ENCODE results near the gene SGCA. TPM values are rescaled to one million over a fixed set of nuclear protein-coding genes. Genes with fewer than 3 reads are reported as not detected.

Gene SGCA
- total and polyA plus RNA-seq, 2 of the 8 experiments (the other 6 are each of a cell fraction or from before 2014, with no cell fraction given), result 0.12 TPM; not detected in 1

- H3K79me1 ChIP-seq (ENCODE audit: low read depth, low read length), result no peaks in the 10 kb centered on the region
- H3K4me3 ChIP-seq (ENCODE audit: extremely low read depth in 1 of 4, insufficient read depth in 2 of 4, low read depth in 3 of 4, low read length in 4 of 4), result no peak overlapping the region
- no peak overlapping the region for H3K27ac ChIP-seq (ENCODE audit: low read depth, low read length)
- no peak overlapping the region for H2BK5ac ChIP-seq (ENCODE audit: low read depth, low read length)
- no peak overlapping the region for H3K4ac ChIP-seq (replicated peaks; ENCODE audit: insufficient read length, low read depth, low read length)
- H2BK120ac ChIP-seq (replicated peaks; ENCODE audit: low read depth, low read length), result no peak overlapping the region
- CTCF ChIA-PET (ENCODE audit: partially characterized antibody), result interaction anchor here (0.9 to 21.5 kb wide), 5 partner anchors 12 to 142 kb away, joined by 3 to 299 read pairs (median 57); partner anchors contain the start of genes SAMD14 and SGCA
- peaks cover 0 to 4% (median 2%) of the 10 kb centered on the region in 4 experiments; a peak in 4 of 7 replicates for H3K27me3 ChIP-seq (replicated peaks in 1 of 4; ENCODE audit: control insufficient read depth in 3 of 4, extremely low read depth in 1 of 4, insufficient read depth in 3 of 4, low read length in 3 of 4)
- peaks cover 0 to 8% (median 5%) of the 10 kb centered on the region in 4 experiments; a peak in 5 of 7 replicates for H3K4me1 ChIP-seq (replicated peaks in 1 of 4; ENCODE audit: control insufficient read depth in 3 of 4, insufficient read depth in 4 of 4, low read length in 3 of 4)
- POLR2A ChIA-PET (ENCODE audit: partially characterized antibody), result interaction anchor here (0.9 kb wide), 1 partner anchor 128 kb away, joined by 3 read pairs; no protein-coding TSS in a partner anchor
- no peak overlapping the region for H3K18ac ChIP-seq (ENCODE audit: extremely low read depth, low read length)
- no peak overlapping the region for H3K4me2 ChIP-seq (ENCODE audit: insufficient read depth in 1 of 2, low read depth in 2 of 2, low read length in 2 of 2)
- no peak overlapping the region for H4K5ac ChIP-seq (ENCODE audit: insufficient read length, low read depth, low read length)
- H3K9ac ChIP-seq (replicated peaks in 1 of 4; ENCODE audit: extremely low read depth in 1 of 4, low read depth in 3 of 4, low read length in 3 of 4), result no peak overlapping the region
- no peak overlapping the region for H4K91ac ChIP-seq (replicated peaks; ENCODE audit: insufficient read length, low read length)
- no peak for FAIRE-seq
- H3K9me3 ChIP-seq (ENCODE audit: insufficient read depth in 2 of 2, low read depth in 1 of 2, low read length in 1 of 2), result no peaks in the 10 kb centered on the region
- H2BK12ac ChIP-seq (ENCODE audit: low read depth, low read length), result no peak overlapping the region
- H2AFZ ChIP-seq (ENCODE audit: low read length), result no peak overlapping the region
- no peak overlapping the region; the same call in 1 of the 2 replicates for H4K8ac ChIP-seq (ENCODE audit: extremely low read depth, insufficient read depth, low read length)
- no peak overlapping the region for H2BK15ac ChIP-seq (ENCODE audit: low read length)
- H3K14ac ChIP-seq (ENCODE audit: insufficient read length), result no peak overlapping the region
- no peak overlapping the region for H3K56ac ChIP-seq (replicated peaks; ENCODE audit: insufficient read length, low read depth, low read length)
- H2BK20ac ChIP-seq (ENCODE audit: low read length), result no peak overlapping the region
- no peak overlapping the region for H2AK5ac ChIP-seq (ENCODE audit: low read depth, low read length)
- H3K79me2 ChIP-seq (ENCODE audit: control insufficient read depth in 1 of 2, insufficient read depth in 2 of 2, low read length in 2 of 2), result no peaks in the 10 kb centered on the region
- 80% methylated on average over 8 of the region's 8 CpGs; no CpG with 5 or more reads in 1 of the 2 experiments for WGBS, 2 experiments (ENCODE audit: extremely low coverage in 1 of 2, insufficient coverage in 1 of 2, insufficient read length in 1 of 2, insufficient replicate concordance in 2 of 2, low coverage in 1 of 2, low lambda C conversion rate in 2 of 2, missing lambda C conversion rate in 1 of 2)
- DNase-seq (ENCODE audit: low read depth in 1 of 2, low spot score in 2 of 2), result no peak
- no peaks in the 10 kb centered on the region for H4K20me1 ChIP-seq (replicated peaks in 1 of 2; ENCODE audit: control insufficient read depth in 1 of 2, insufficient read depth in 2 of 2, low read length in 2 of 2)
- no peaks in the 10 kb centered on the region for H3K36me3 ChIP-seq (ENCODE audit: control insufficient read depth in 2 of 4, insufficient read depth in 4 of 4, low read length in 3 of 4)
- peaks cover 14% of the 10 kb centered on the region for H3K23me2 ChIP-seq (ENCODE audit: low read depth, low read length)
- H3K23ac ChIP-seq (ENCODE audit: insufficient read length), result no peak overlapping the region
- no peak for TF ChIP-seq ZNF274 (IDR thresholded peaks at IDR 0.05; ENCODE audit: borderline replicate concordance, extremely low read depth, low read length)
- TF ChIP-seq SAP30 (IDR thresholded peaks at IDR 0.05; ENCODE audit: insufficient read depth, insufficient replicate concordance, low read length), result no peak
- no peak for TF ChIP-seq POLR2A (IDR thresholded peaks at IDR 0.05; ENCODE audit: control extremely low read depth in 1 of 2, low read depth in 2 of 2, low read length in 2 of 2)
- no peak for TF ChIP-seq NANOG (IDR thresholded peaks at IDR 0.05; ENCODE audit: insufficient read depth, low read depth, low read length, poor library complexity, severe bottlenecking)
- no peak for TF ChIP-seq SP2 (IDR thresholded peaks at IDR 0.05; ENCODE audit: low read length)
- no peak for TF ChIP-seq MAFK (IDR thresholded peaks at IDR 0.05; ENCODE audit: low read depth, low read length)
- TF ChIP-seq KDM5A (IDR thresholded peaks at IDR 0.05; ENCODE audit: low read length), result no peak
- TF ChIP-seq RNF2 (IDR thresholded peaks at IDR 0.05; ENCODE audit: borderline replicate concordance, low read depth, low read length, missing control alignments, poor library complexity, severe bottlenecking), result no peak
- no peak for TF ChIP-seq CTCF (IDR thresholded peaks at IDR 0.05; ENCODE audit: control extremely low read depth in 1 of 3, insufficient read depth in 1 of 3, low read depth in 1 of 3, low read length in 3 of 3)
- TF ChIP-seq CREB1 (IDR thresholded peaks at IDR 0.05), result no peak
These were observed 10.5 kb upstream of the SGCA start for GRCh38 chr17:50155115-50155819.
